Measurements from ENCODE around the gene TEKT5.

GRCh38 chr16:10708969-10709368 is 14.2 kb upstream of the TEKT5 start:
- no peak for TF ChIP-seq HNF4G (IDR thresholded peaks at IDR 0.05)
- no peak for TF ChIP-seq RXRA (IDR thresholded peaks at IDR 0.05)
- TF ChIP-seq CTCF (IDR thresholded peaks at IDR 0.05; ENCODE audit: low read depth, low read length, missing input control) = no peak
- TF ChIP-seq SP1 (IDR thresholded peaks at IDR 0.05) = no peak
- no peak for TF ChIP-seq TAF1 (conservative IDR thresholded peaks at IDR 0.05)
- TF ChIP-seq, protein P1, sequence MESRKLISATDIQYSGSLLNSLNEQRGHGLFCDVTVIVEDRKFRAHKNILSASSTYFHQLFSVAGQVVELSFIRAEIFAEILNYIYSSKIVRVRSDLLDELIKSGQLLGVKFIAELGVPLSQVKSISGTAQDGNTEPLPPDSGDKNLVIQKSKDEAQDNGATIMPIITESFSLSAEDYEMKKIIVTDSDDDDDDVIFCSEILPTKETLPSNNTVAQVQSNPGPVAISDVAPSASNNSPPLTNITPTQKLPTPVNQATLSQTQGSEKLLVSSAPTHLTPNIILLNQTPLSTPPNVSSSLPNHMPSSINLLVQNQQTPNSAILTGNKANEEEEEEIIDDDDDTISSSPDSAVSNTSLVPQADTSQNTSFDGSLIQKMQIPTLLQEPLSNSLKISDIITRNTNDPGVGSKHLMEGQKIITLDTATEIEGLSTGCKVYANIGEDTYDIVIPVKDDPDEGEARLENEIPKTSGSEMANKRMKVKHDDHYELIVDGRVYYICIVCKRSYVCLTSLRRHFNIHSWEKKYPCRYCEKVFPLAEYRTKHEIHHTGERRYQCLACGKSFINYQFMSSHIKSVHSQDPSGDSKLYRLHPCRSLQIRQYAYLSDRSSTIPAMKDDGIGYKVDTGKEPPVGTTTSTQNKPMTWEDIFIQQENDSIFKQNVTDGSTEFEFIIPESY (IDR thresholded peaks at IDR 0.05) = no peak
- TF ChIP-seq NR2F2 (IDR thresholded peaks at IDR 0.05) = no peak
- TF ChIP-seq EGR1 (IDR thresholded peaks at IDR 0.05; ENCODE audit: low read depth in 2 of 2) = no peak
- TF ChIP-seq JUND (IDR thresholded peaks at IDR 0.05) = no peak
- TF ChIP-seq YY1 (IDR thresholded peaks at IDR 0.05) = no peak
- no peak for TF ChIP-seq FOXA2 (IDR thresholded peaks at IDR 0.05)
- TF ChIP-seq, protein P2, sequence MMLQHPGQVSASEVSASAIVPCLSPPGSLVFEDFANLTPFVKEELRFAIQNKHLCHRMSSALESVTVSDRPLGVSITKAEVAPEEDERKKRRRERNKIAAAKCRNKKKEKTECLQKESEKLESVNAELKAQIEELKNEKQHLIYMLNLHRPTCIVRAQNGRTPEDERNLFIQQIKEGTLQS (IDR thresholded peaks at IDR 0.05) = no peak
- no peak for TF ChIP-seq MAX (IDR thresholded peaks at IDR 0.05)

Measured in liver (tissue), 3 donors.